PC-3 (cell line): ENCODE results near the gene ZNF621. TPM values are rescaled to one million over a fixed set of nuclear protein-coding genes. Genes with fewer than 3 reads are reported as not detected.

ENCODE experiments used
- ATAC-seq: fragments of 200-7000 bp; cut with Tn5 transposase; 2 replicates; pipeline ENCODE4 v1.9.1; 2020; ENCODE audit warnings: mild to moderate bottlenecking, moderate library complexity
- Bru-seq: library from RNA; stranded (reverse); fragments of 400-500 nt; gene quantifications from one replicate; lab custom pipeline; 2021; lab: Mats Ljungman, UMichigan
- BruChase-seq, 2 experiments: library from RNA; stranded (reverse); fragments of 400-500 nt; gene quantifications; one replicate each; lab custom pipeline; 2021; lab: Mats Ljungman, UMichigan
- BruUV-seq: library from RNA; stranded (reverse); fragments of 400-500 nt; replicated peaks from 2 replicates; lab custom pipeline; 2021; lab: Mats Ljungman, UMichigan
- CTCF ChIA-PET: fragments of 300-600 bp; sonication (Branson Sonifier 250); formaldehyde crosslinking; loops from one replicate; lab custom pipeline; 2022; ENCODE audit warnings: antibody characterized with exemption; lab: Charles Lee
- POLR2A ChIA-PET: fragments of 300-600 bp; sonication (Branson Sonifier 250); formaldehyde crosslinking; loops from one replicate; lab custom pipeline; 2022; ENCODE audit warnings: antibody characterized with exemption; ENCODE audit not compliant: unreplicated experiment; lab: Charles Lee
- DNase-seq: peaks from one replicate; pipeline ENCODE4 v3.0.0-alpha.2; 2015
- H2AFZ ChIP-seq: fragments of 300-600 bp; sonication (generic); 2 replicates; pipeline ENCODE4 v1.6.0; 2016; ENCODE audit warnings: antibody characterized with exemption, low read length
- H3F3A ChIP-seq: fragments of 300-600 bp; sonication (generic); one replicate; pipeline ENCODE4 v1.6.0; 2017; ENCODE audit warnings: antibody characterized with exemption, low read length, control low read depth, mild to moderate bottlenecking; ENCODE audit not compliant: unreplicated experiment
- H3K27ac ChIP-seq: fragments of 300-600 bp; sonication (generic); 2 replicates; pipeline ENCODE4 v1.5.1; 2016; ENCODE audit warnings: mild to moderate bottlenecking, low read length
- H3K27me3 ChIP-seq: fragments of 300-600 bp; sonication (generic); 2 replicates; pipeline ENCODE4 v1.6.1; 2016; ENCODE audit warnings: low read length, mixed read lengths
- H3K36me3 ChIP-seq: fragments of 300-600 bp; sonication (generic); 2 replicates; pipeline ENCODE4 v1.6.1; 2016; ENCODE audit warnings: low read depth, mixed run types, low read length, mixed read lengths
- H3K4me1 ChIP-seq: fragments of 300-600 bp; sonication (generic); 2 replicates; pipeline ENCODE4 v1.5.1; 2016; ENCODE audit warnings: low read length; ENCODE audit not compliant: insufficient read depth
- H3K4me2 ChIP-seq: fragments of 300-600 bp; sonication (generic); 2 replicates; pipeline ENCODE4 v1.6.0; 2016; ENCODE audit warnings: low read length
- H3K4me3 ChIP-seq: fragments of 300-600 bp; sonication (generic); 2 replicates; pipeline ENCODE4 v1.5.1; 2016; ENCODE audit warnings: mild to moderate bottlenecking, low read length, mixed read lengths
- H3K79me2 ChIP-seq: fragments of 300-600 bp; sonication (generic); 2 replicates; pipeline ENCODE4 v1.6.1; 2017; ENCODE audit warnings: low read length, mixed read lengths
- H3K9ac ChIP-seq: fragments of 300-600 bp; sonication (generic); 2 replicates; pipeline ENCODE4 v1.6.0; 2016; ENCODE audit warnings: mild to moderate bottlenecking, low read length
- H3K9me2 ChIP-seq: fragments of 300-600 bp; sonication (generic); replicated peaks from 2 replicates; pipeline ENCODE4 v1.6.1; 2016; ENCODE audit warnings: mixed run types, low read length, mixed read lengths
- H3K9me3 ChIP-seq: fragments of 300-600 bp; sonication (generic); 2 replicates; pipeline ENCODE4 v1.6.1; 2016; ENCODE audit warnings: low read length, mixed read lengths
- H4K20me1 ChIP-seq: fragments of 300-600 bp; sonication (generic); 2 replicates; pipeline ENCODE4 v1.6.1; 2016; ENCODE audit warnings: low read length, mixed read lengths
- EZH2 ChIP-seq: fragments of 300-600 bp; sonication (generic); IDR thresholded peaks from one replicate; pipeline ENCODE4 v1.6.1; 2017; ENCODE audit warnings: antibody characterized with exemption, mild to moderate bottlenecking, low read length; ENCODE audit not compliant: unreplicated experiment
- EZH2phosphoT487 ChIP-seq: fragments of 300-600 bp; sonication (generic); IDR thresholded peaks from 2 replicates; pipeline ENCODE4 v1.6.1; 2018; ENCODE audit warnings: mild to moderate bottlenecking, antibody characterized with exemption, low read length, borderline replicate concordance
- intact Hi-C: fragments of 100-400 bp; cut with micrococcal nuclease; formaldehyde crosslinking; loops from 2 replicates; pipeline ENCODE4 v1.9.0; 2023
- long read RNA-seq: library from polyadenylated mRNA; unstranded; transcript quantifications from one replicate; pipeline ENCODE4 v2.0.0, GENCODE V29; 2021; ENCODE audit not compliant: unreplicated experiment
- total RNA-seq: library from RNA; depleted of rRNA; stranded (reverse); fragments of >200 nt; gene quantifications from 2 replicates; pipeline ENCODE4 v1.2.3, GENCODE V29; 2014; rRNA removed
- TF ChIP-seq, protein P1 (sequence below): fragments of 300-600 bp; sonication (generic); conservative IDR thresholded peaks from 2 replicates; pipeline ENCODE4 v1.5.1; 2017; ENCODE audit warnings: antibody characterized with exemption, low read depth, mild to moderate bottlenecking, low read length

The ZNF621 gene
- total RNA-seq (17.0 and 21.9 TPM in 2 replicates), Bru-seq, nascent RNA (percentile 90 among the genes with signal in this experiment), BruChase-seq, experiment 1, labeled RNA remaining after a 6-hour chase (percentile 95 among the genes with signal in this experiment), BruChase-seq, experiment 2, labeled RNA remaining after a 2-hour chase (percentile 94 among the genes with signal in this experiment)
- long read RNA-seq, full-length matches to known transcripts, result 22 of 68 reads
- long read RNA-seq, partial matches to known transcripts, result 2 of 68 reads
- long read RNA-seq, other reads (novel, unspliced or antisense), result 44 of 68 reads

GRCh38 chr3:40524568-40525285, at the start of gene ZNF621:
ZNF621 (plus strand) TSS chr3:40524960; CDS start chr3:40525841, 881 bp downstream.
- peak within 1 kb of the TSS; percentile 75 for H3K27ac ChIP-seq
- H3K4me3 ChIP-seq, result peak within 1 kb of the TSS; percentile 91
- POLR2A ChIA-PET, result interaction anchor here (0.6 to 0.7 kb wide), 3 partner anchors 25 to 153 kb away, joined by 3 to 5 read pairs (median 3); no protein-coding TSS in a partner anchor
- peak; percentile 89 for DNase-seq
- peak within 1 kb of the TSS; percentile 99 for H2AFZ ChIP-seq
- intact Hi-C loops, result loop anchor here (1.0 to 2.0 kb wide), 4 partner anchors 18 to 215 kb away; partner anchors contain the start of genes EIF1B, ZNF619 and ZNF620
- H3K4me1 ChIP-seq, result peaks cover 20% of the 10 kb centered on the region
- CTCF ChIA-PET, result interaction anchor here (0.6 kb wide), 1 partner anchor 68 kb away, joined by 3 read pairs; no protein-coding TSS in a partner anchor
- H4K20me1 ChIP-seq, result no peaks in the 10 kb centered on the region
- no peaks in the 10 kb centered on the region for H3K9me3 ChIP-seq
- H3K27me3 ChIP-seq, result no peaks in the 10 kb centered on the region
- peak; percentile 98 for ATAC-seq
- no TSS peak for BruUV-seq
- TF ChIP-seq EZH2phosphoT487, result no peak
- TF ChIP-seq, protein P1, sequence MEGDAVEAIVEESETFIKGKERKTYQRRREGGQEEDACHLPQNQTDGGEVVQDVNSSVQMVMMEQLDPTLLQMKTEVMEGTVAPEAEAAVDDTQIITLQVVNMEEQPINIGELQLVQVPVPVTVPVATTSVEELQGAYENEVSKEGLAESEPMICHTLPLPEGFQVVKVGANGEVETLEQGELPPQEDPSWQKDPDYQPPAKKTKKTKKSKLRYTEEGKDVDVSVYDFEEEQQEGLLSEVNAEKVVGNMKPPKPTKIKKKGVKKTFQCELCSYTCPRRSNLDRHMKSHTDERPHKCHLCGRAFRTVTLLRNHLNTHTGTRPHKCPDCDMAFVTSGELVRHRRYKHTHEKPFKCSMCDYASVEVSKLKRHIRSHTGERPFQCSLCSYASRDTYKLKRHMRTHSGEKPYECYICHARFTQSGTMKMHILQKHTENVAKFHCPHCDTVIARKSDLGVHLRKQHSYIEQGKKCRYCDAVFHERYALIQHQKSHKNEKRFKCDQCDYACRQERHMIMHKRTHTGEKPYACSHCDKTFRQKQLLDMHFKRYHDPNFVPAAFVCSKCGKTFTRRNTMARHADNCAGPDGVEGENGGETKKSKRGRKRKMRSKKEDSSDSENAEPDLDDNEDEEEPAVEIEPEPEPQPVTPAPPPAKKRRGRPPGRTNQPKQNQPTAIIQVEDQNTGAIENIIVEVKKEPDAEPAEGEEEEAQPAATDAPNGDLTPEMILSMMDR, result 0 out of 2 replicates have a peak, but pooled peaks have one; percentile 15
- peaks cover 1% of the 10 kb centered on the region; the same call in 1 of the 2 replicates for H3K36me3 ChIP-seq
- no peaks in the 10 kb centered on the region for H3K9me2 ChIP-seq
- H3F3A ChIP-seq, result no peaks in the 10 kb centered on the region
- H3K9ac ChIP-seq, result peak within 1 kb of the TSS; percentile 96
- peak within 1 kb of the TSS; percentile 96 for H3K4me2 ChIP-seq
- H3K79me2 ChIP-seq, result peaks cover 19% of the 10 kb centered on the region

DNA sequence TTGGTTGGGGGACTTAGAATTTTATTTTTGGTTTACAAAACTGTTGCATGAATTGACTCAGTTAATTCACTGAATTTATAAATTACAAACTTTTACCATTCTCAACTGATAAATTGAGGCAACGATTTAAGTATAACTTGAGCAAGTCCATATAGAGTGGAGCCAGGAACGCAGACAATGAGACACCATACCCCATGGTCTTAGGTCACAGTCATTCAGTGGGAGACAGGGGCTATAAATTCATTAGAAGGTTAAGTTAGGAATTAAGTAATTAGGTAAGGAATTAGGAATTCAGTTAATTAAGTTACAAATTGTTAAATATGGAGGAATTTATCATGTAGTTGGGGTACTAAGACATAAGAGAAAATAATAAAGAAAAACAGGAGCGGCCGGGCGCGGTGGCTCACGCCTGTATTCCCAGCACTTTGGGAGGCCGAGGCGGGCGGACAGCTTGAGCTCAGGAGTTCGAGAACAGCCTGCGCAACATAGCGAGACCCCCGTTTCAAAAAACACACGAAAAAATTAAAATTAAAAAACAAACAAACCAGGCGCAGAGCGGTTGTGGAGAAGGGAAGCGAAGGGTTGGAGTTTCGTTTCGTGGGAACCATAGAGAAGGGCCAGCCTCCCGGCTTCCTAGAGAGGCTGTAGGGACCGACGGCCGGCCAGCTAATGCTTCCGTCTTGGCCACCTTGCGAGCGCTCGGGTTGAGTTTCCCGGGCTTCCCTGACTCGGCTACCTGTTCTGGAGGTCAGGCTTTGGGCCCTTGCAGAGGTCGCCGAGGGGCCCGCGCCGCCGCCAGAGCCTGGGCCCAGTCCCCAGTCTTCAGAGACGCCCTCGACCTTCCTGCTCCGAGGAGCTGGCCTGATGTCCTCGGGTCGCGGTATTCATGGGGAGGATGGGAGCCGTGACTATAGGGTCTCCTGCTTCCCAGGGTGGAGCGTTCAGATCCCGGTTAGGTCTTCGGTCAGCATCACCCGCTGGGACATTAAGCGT, 48.0 kb upstream of the ZNF621 start, which contains the start of gene ZNF619:
Gene ZNF619, plus strand, starts transcription at position 645 of the 993 bp plus-strand sequence. CDS start 858 bp downstream, outside the sequence.
- ChIA-PET POLR2A (interaction anchor here (0.6 kb wide), 2 partner anchors 30 to 737 kb away, joined by 3 read pairs; no protein-coding TSS in a partner anchor), CTCF (no interaction called here)
- peak within 1 kb of the TSS; percentile 82 for H3K4me3 ChIP-seq
- no peaks in the 10 kb centered on the region for H3K9me3 ChIP-seq
- H3K9me2 ChIP-seq, result no peaks in the 10 kb centered on the region
- no peak for TF ChIP-seq EZH2
- TF ChIP-seq, protein P1, result no peak
- DNase-seq (peak; percentile 75), ATAC-seq (peak; percentile 90)
- intact Hi-C loops, result loop anchor here (1.0 to 2.0 kb wide), 3 partner anchors 24 to 49 kb away; no protein-coding TSS in a partner anchor
- H3K36me3 ChIP-seq, result no peaks in the 10 kb centered on the region
- TSS peak; percentile 95 for BruUV-seq
- H3K4me2 ChIP-seq, result peak within 1 kb of the TSS; percentile 97
- peak within 1 kb of the TSS; percentile 100 for H2AFZ ChIP-seq
- H4K20me1 ChIP-seq, result no peaks in the 10 kb centered on the region
- no peaks in the 10 kb centered on the region for H3K79me2 ChIP-seq
- H3F3A ChIP-seq, result no peaks in the 10 kb centered on the region
- H3K4me1 ChIP-seq, result peaks cover 5% of the 10 kb centered on the region; the same call in 1 of the 2 replicates
- H3K27me3 ChIP-seq, result no peaks in the 10 kb centered on the region
- H3K9ac ChIP-seq, result peak within 1 kb of the TSS; percentile 85
- H3K27ac ChIP-seq, result no peak within 1 kb of the TSS; the same call in 1 of the 2 replicates
